ENCODE measurements around the gene PVR.
"Not testable (repeated sequence)": the region's sequence is repeated elsewhere in the genome, so short reads cannot be mapped to it uniquely, and the experiment has no call there.

The PVR gene

DNA sequence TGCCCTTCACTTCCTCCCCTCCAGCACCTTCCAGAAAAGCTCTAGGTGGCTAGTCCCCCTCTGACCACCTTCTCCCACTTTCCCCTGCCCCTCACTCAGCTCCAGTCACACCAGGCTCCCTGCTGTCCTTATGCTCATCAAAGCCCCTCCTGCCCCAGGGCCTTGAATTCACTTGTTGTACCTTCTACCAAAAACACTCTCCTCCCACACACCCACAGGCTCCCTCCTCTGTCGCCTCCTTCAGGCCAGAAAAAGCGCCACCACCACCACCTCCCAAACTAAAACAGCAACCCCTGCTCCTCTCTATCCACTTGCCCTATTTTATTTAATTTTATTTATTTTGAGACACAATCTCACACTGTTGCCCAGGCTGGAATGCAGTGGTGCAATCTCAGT lies 50.5 kb downstream of the PVR start:
- no peak for DNase-seq (ENCODE audit: low read depth in 1 of 2, low spot score in 1 of 2)

GRCh38 chr19:44696939-44697669 lies 53.4 kb downstream of the PVR start:
- DNase-seq (ENCODE audit: low read depth in 1 of 2, low spot score in 1 of 2), result no peak

DNA sequence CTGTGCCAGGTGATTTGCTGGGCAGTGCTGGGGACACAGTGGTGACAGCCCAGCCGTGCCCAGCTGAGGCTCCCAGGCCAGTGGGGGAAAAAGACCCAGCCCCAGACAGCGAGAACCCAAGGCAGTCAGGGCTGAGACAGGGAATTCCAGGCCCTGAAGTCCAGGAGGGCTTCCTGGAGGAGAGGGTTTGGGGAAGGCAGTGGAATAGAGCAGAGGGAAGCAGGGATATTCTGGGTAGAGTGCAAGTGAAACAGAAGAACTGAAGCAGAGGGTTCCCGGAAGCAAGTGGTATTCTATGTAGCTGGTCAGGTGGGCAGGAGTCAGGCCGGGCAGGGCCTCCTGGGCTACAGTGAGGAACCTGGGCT lies 53.9 kb downstream of the PVR start:
- DNase-seq (ENCODE audit: low read depth in 1 of 2, low spot score in 1 of 2), result no peak

GRCh38 chr19:44698492-44699201 lies 54.9 kb downstream of the PVR start, which contains the start of gene CEACAM16:
CEACAM16 (plus strand) TSS chr19:44699151; CDS start chr19:44701457, 2,306 bp downstream.
- DNase-seq (ENCODE audit: low read depth in 1 of 2, low spot score in 1 of 2), result no peak

- DNase-seq (ENCODE audit: low read depth in 1 of 2, low spot score in 1 of 2), result no peak
These were observed 56.8 kb downstream of the PVR start for GRCh38 chr19:44700547-44700946.

- DNase-seq (ENCODE audit: low read depth in 1 of 2, low spot score in 1 of 2), result no peak
These were observed 57.5 kb downstream of the PVR start for GRCh38 chr19:44701228-44701627.

- no peak for DNase-seq (ENCODE audit: low read depth in 1 of 2, low spot score in 1 of 2)
These were observed 59.0 kb downstream of the PVR start for GRCh38 chr19:44702551-44703176.

DNA sequence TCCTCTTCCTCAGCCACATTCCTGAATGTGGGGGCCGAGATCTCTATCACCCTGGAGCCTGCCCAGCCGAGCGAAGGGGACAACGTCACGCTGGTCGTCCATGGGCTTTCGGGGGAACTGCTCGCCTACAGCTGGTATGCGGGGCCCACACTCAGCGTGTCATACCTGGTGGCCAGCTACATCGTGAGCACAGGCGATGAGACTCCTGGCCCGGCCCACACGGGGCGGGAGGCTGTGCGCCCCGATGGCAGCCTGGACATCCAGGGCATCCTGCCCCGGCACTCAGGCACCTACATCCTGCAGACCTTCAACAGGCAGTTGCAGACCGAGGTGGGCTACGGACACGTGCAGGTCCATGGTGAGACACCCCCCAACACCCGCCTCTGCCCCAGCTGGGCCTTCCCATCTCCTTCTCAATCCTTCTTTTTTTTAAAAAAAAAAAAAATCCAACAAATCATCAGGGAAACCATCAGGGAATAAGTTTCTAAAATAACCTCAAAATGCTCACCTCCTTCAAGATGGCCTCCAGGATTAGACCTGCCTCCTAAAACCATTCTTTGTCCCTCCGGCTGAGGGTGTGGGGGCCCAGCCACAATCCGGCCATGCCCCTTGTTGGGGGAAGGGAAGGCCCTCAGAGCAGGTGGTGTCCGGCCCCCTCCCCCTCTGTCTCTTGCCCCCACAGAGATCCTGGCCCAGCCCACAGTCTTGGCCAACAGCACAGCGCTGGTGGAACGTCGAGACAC lies 59.8 kb downstream of the PVR start:
- no peak for DNase-seq (ENCODE audit: low read depth in 1 of 2, low spot score in 1 of 2)

DNA sequence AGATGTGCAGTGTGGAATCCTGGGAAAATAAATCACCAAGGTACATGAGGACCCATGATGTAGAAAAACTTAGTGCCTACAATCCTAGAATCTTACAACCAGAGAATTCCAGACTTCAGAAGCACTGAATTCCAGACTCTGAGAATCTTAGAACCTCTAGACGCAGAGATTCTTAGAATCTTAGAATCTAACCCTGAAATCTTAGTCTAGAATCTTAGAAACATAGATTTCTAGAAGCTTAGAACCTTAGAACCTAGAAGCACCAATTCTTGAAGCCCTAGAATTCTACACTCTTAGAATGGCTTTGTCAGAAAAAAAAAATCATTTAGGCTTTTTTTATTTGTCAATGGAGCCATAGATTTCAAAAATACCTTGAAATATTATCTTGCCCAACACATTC lies 61.3 kb downstream of the PVR start:
- DNase-seq (ENCODE audit: low read depth in 1 of 2, low spot score in 1 of 2), result no peak

DNA sequence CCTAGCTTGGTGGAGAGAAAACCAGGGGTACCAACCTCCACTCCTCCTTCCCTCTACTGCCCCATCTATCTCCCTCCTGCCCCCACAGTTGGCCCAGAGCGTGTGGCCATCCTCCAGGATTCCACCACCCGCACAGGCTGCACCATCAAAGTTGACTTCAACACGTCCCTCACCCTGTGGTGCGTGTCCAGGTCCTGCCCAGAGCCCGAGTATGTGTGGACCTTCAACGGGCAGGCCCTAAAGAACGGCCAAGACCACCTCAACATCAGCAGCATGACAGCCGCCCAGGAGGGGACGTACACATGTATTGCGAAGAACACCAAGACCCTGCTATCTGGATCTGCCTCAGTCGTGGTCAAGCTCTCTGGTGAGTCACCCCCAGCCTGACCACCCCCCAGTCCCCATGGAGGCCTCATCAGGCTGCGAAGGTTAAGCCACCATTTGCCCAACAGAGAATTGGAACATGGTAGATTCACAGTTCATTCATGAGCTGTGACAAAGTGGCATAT lies 61.8 kb downstream of the PVR start:
- DNase-seq (ENCODE audit: low read depth in 1 of 2, low spot score in 1 of 2), result no peak

- DNase-seq (ENCODE audit: low read depth in 1 of 2, low spot score in 1 of 2), result no peak
These were observed 63.0 kb downstream of the PVR start for GRCh38 chr19:44706506-44707236.

- DNase-seq (ENCODE audit: low read depth in 1 of 2, low spot score in 1 of 2), result no peak
These were observed 64.1 kb downstream of the PVR start for GRCh38 chr19:44707794-44708193.

- DNase-seq (ENCODE audit: low read depth in 1 of 2, low spot score in 1 of 2), result no peak
These were observed 65.2 kb downstream of the PVR start for GRCh38 chr19:44708940-44709339.

- DNase-seq (ENCODE audit: low read depth in 1 of 2, low spot score in 1 of 2), result not testable (repeated sequence)
These were observed 65.9 kb downstream of the PVR start for GRCh38 chr19:44709434-44710266.

GRCh38 chr19:44710483-44710882 lies 66.8 kb downstream of the PVR start:
- DNase-seq (ENCODE audit: low read depth in 1 of 2, low spot score in 1 of 2), result no peak

GRCh38 chr19:44712864-44713515 lies 69.3 kb downstream of the PVR start:
- no peak for DNase-seq (ENCODE audit: low read depth in 1 of 2, low spot score in 1 of 2)

Measured in activated T-helper 1 cell treated with anti-CD3 and anti-CD28 coated beads, Interleukin-2, amount 50 U/mL, for 16 hours (primary cell).